SK-N-SH treated with all-trans-retinoic acid at 6 μM for 48 hours (cell line): ENCODE measurements around the gene EEIG2.
A peak's percentile ranks its signal among the peaks of the same experiment; 100 is the strongest.

Source experiments
- ATAC-seq: fragments of 200-7000 bp; cut with Tn5 transposase; 3 replicates; pipeline ENCODE4 v1.9.1; 2020; ENCODE audit warnings: mild to moderate bottlenecking, moderate library complexity
- ARNTL ChIP-seq: fragments of 450-650 bp; formaldehyde crosslinking; IDR thresholded peaks from 2 replicates; pipeline ENCODE4 v1.5.0; 2020; ENCODE audit warnings: low read depth, mild to moderate bottlenecking, moderate library complexity, borderline replicate concordance
- BACH2 ChIP-seq: fragments of 250-450 bp; sonication (Bioruptor Pico); IDR thresholded peaks from 2 replicates; pipeline ENCODE4 v1.9.0; 2021; ENCODE audit warnings: mild to moderate bottlenecking, borderline replicate concordance
- CSDC2 ChIP-seq: fragments of 250-450 bp; sonication (Bioruptor Pico); IDR thresholded peaks from 2 replicates; pipeline ENCODE4 v1.5.0; 2020; ENCODE audit warnings: mild to moderate bottlenecking, moderate library complexity
- ESRRG ChIP-seq: fragments of 250-450 bp; sonication (Bioruptor Pico); IDR thresholded peaks from 2 replicates; pipeline ENCODE4 v1.6.1; 2021; ENCODE audit warnings: mild to moderate bottlenecking
- GLIS3 ChIP-seq: fragments of 250-450 bp; sonication (Bioruptor Pico); IDR thresholded peaks from 2 replicates; pipeline ENCODE4 v1.5.0; 2020; ENCODE audit warnings: mild to moderate bottlenecking, moderate library complexity
- ISL1 ChIP-seq: fragments of 250-450 bp; sonication (Bioruptor Pico); IDR thresholded peaks from 2 replicates; pipeline ENCODE4 v2.1.2; 2022; ENCODE audit warnings: mild to moderate bottlenecking, moderate library complexity
- OSR1 ChIP-seq: fragments of 250-450 bp; sonication (Bioruptor Pico); IDR thresholded peaks from 2 replicates; pipeline ENCODE4 v1.8.0; 2022; ENCODE audit warnings: moderate library complexity, mild to moderate bottlenecking, inconsistent platforms
- PPARA ChIP-seq: fragments of 250-450 bp; sonication (Bioruptor Pico); IDR thresholded peaks from 2 replicates; pipeline ENCODE4 v1.5.0; 2020; ENCODE audit warnings: mild to moderate bottlenecking, borderline replicate concordance
- RARB ChIP-seq: fragments of 250-450 bp; sonication (Bioruptor Pico); IDR thresholded peaks from 2 replicates; pipeline ENCODE4 v1.8.0; 2021; ENCODE audit warnings: mild to moderate bottlenecking, moderate library complexity
- SNAI2 ChIP-seq: fragments of 250-450 bp; sonication (Bioruptor Pico); IDR thresholded peaks from 2 replicates; pipeline ENCODE4 v1.5.0; 2020; ENCODE audit warnings: mild to moderate bottlenecking, moderate library complexity
- TOX ChIP-seq: fragments of 250-450 bp; sonication (Bioruptor Pico); IDR thresholded peaks from 2 replicates; pipeline ENCODE4 v1.8.0; 2021; ENCODE audit warnings: mild to moderate bottlenecking, moderate library complexity, borderline replicate concordance
- ZC3H10 ChIP-seq: fragments of 250-450 bp; sonication (Bioruptor Pico); IDR thresholded peaks from 2 replicates; pipeline ENCODE4 v1.5.1; 2021; ENCODE audit warnings: mild to moderate bottlenecking, moderate library complexity
- ZFP3 ChIP-seq: fragments of 250-450 bp; sonication (Bioruptor Pico); IDR thresholded peaks from 2 replicates; pipeline ENCODE4 v1.5.0; 2020; ENCODE audit warnings: mild to moderate bottlenecking, moderate library complexity
- ZFP30 ChIP-seq: fragments of 450-650 bp; formaldehyde crosslinking; IDR thresholded peaks from 2 replicates; pipeline ENCODE4 v1.5.0; 2022; ENCODE audit warnings: mild to moderate bottlenecking, moderate library complexity
- ZNF565 ChIP-seq: fragments of 450-650 bp; formaldehyde crosslinking; conservative IDR thresholded peaks from 2 replicates; pipeline ENCODE4 v1.5.0; 2020; ENCODE audit warnings: low read depth, mild to moderate bottlenecking, moderate library complexity
- ZNF70 ChIP-seq: fragments of 450-650 bp; formaldehyde crosslinking; IDR thresholded peaks from 2 replicates; pipeline ENCODE4 v1.5.0; 2020; ENCODE audit warnings: mild to moderate bottlenecking, moderate library complexity
- ZNF8 ChIP-seq: fragments of 450-650 bp; formaldehyde crosslinking; IDR thresholded peaks from 2 replicates; pipeline ENCODE4 v1.5.0; 2020; ENCODE audit warnings: mild to moderate bottlenecking, moderate library complexity
- TF ChIP-seq, protein P1 (sequence below): fragments of 250-450 bp; sonication (Bioruptor Pico); IDR thresholded peaks from 2 replicates; pipeline ENCODE4 v1.8.0; 2021; ENCODE audit warnings: low read depth, mild to moderate bottlenecking, moderate library complexity, borderline replicate concordance
- TF ChIP-seq, protein P2 (sequence below): fragments of 250-450 bp; sonication (Bioruptor Pico); IDR thresholded peaks from 2 replicates; pipeline ENCODE4 v1.5.0; 2020; ENCODE audit warnings: mild to moderate bottlenecking, moderate library complexity
- TF ChIP-seq, protein P3 (sequence below): fragments of 250-450 bp; sonication (Bioruptor Pico); IDR thresholded peaks from 2 replicates; pipeline ENCODE4 v1.8.0; 2020; ENCODE audit warnings: mild to moderate bottlenecking, moderate library complexity, borderline replicate concordance
- TF ChIP-seq, protein P4 (sequence below): fragments of 250-450 bp; sonication (Bioruptor Pico); IDR thresholded peaks from 2 replicates; pipeline ENCODE4 v1.5.1; 2020; ENCODE audit warnings: low read depth, mild to moderate bottlenecking, moderate library complexity
- TF ChIP-seq, protein P5 (sequence below): fragments of 250-450 bp; sonication (Bioruptor Pico); IDR thresholded peaks from 2 replicates; pipeline ENCODE4 v1.5.1; 2021; ENCODE audit warnings: mild to moderate bottlenecking, moderate library complexity

Gene EEIG2

DNA sequence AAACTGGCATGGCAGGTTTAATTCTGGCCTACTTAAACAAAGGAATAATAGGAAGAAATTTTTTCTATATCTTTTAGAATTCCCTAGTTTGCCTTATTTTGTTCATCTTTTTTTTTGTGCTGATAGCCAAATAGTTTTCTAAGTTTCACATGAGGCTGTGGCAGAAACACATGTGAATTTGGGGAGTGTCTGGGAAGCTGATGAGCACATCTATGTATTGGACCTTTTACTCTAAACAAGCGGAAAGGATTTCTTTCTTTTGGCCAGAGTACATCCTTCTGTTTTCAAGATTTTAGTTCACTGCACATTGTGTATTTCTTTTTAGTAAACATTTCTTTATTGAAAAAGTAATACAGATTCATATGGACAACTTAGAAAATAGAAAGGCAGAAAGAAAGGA lies 5.6 kb downstream of the EEIG2 start:
- TF ChIP-seq ZFP30 (no peak), ESRRG (CRISPR knock-in tag) (no peak), OSR1 (CRISPR knock-in tag) (no peak), CSDC2 (CRISPR knock-in tag) (no peak), RARB (CRISPR knock-in tag) (no peak), ZFP3 (CRISPR knock-in tag) (no peak), GLIS3 (no peak), PPARA (CRISPR knock-in tag) (no peak), SNAI2 (CRISPR knock-in tag) (no peak), ZNF8 (CRISPR knock-in tag) (no peak), ZNF70 (no peak), ISL1 (CRISPR knock-in tag) (no peak), BACH2 (CRISPR knock-in tag) (no peak)
- TF ChIP-seq, protein P1, sequence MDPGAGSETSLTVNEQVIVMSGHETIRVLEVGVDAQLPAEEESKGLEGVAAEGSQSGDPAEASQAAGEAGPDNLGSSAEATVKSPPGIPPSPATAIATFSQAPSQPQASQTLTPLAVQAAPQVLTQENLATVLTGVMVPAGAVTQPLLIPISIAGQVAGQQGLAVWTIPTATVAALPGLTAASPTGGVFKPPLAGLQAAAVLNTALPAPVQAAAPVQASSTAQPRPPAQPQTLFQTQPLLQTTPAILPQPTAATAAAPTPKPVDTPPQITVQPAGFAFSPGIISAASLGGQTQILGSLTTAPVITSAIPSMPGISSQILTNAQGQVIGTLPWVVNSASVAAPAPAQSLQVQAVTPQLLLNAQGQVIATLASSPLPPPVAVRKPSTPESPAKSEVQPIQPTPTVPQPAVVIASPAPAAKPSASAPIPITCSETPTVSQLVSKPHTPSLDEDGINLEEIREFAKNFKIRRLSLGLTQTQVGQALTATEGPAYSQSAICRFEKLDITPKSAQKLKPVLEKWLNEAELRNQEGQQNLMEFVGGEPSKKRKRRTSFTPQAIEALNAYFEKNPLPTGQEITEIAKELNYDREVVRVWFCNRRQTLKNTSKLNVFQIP (CRISPR knock-in tag), result no peak
- TF ChIP-seq, protein P2, sequence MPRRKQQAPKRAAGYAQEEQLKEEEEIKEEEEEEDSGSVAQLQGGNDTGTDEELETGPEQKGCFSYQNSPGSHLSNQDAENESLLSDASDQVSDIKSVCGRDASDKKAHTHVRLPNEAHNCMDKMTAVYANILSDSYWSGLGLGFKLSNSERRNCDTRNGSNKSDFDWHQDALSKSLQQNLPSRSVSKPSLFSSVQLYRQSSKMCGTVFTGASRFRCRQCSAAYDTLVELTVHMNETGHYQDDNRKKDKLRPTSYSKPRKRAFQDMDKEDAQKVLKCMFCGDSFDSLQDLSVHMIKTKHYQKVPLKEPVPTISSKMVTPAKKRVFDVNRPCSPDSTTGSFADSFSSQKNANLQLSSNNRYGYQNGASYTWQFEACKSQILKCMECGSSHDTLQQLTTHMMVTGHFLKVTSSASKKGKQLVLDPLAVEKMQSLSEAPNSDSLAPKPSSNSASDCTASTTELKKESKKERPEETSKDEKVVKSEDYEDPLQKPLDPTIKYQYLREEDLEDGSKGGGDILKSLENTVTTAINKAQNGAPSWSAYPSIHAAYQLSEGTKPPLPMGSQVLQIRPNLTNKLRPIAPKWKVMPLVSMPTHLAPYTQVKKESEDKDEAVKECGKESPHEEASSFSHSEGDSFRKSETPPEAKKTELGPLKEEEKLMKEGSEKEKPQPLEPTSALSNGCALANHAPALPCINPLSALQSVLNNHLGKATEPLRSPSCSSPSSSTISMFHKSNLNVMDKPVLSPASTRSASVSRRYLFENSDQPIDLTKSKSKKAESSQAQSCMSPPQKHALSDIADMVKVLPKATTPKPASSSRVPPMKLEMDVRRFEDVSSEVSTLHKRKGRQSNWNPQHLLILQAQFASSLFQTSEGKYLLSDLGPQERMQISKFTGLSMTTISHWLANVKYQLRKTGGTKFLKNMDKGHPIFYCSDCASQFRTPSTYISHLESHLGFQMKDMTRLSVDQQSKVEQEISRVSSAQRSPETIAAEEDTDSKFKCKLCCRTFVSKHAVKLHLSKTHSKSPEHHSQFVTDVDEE (CRISPR knock-in tag), result no peak
- TF ChIP-seq, protein P3, sequence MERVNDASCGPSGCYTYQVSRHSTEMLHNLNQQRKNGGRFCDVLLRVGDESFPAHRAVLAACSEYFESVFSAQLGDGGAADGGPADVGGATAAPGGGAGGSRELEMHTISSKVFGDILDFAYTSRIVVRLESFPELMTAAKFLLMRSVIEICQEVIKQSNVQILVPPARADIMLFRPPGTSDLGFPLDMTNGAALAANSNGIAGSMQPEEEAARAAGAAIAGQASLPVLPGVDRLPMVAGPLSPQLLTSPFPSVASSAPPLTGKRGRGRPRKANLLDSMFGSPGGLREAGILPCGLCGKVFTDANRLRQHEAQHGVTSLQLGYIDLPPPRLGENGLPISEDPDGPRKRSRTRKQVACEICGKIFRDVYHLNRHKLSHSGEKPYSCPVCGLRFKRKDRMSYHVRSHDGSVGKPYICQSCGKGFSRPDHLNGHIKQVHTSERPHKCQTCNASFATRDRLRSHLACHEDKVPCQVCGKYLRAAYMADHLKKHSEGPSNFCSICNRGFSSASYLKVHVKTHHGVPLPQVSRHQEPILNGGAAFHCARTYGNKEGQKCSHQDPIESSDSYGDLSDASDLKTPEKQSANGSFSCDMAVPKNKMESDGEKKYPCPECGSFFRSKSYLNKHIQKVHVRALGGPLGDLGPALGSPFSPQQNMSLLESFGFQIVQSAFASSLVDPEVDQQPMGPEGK (CRISPR knock-in tag), result no peak
- ATAC-seq, result no peak

DNA sequence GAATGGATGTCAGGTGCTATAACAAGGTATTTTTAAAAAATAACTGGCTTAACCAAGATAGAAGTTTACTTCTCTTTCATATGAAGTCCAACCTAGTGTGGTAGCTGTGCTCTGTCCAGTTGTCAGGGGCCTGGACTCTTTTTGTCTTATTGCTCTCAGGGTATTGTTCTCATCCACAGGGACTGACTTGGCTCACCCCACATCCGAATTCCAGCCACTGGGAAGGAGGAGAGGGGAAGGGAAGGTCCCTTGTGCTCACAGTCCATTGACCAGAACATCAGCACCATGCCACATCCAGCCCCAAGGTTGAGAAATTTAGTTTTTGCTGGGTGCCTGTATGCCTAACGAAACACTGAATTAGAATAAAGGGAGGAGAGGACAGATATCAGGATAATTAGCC lies 8.7 kb downstream of the EEIG2 start:
- TF ChIP-seq ZC3H10 (CRISPR knock-in tag) (no peak), OSR1 (CRISPR knock-in tag) (no peak), ZNF8 (CRISPR knock-in tag) (no peak), BACH2 (CRISPR knock-in tag) (no peak), SNAI2 (CRISPR knock-in tag) (no peak), ZNF565 (CRISPR knock-in tag) (no peak), ZFP3 (CRISPR knock-in tag) (no peak), ARNTL (CRISPR knock-in tag) (no peak), TOX (CRISPR knock-in tag) (no peak), ZNF70 (no peak)
- TF ChIP-seq, protein P1 (CRISPR knock-in tag), result no peak
- TF ChIP-seq, protein P3 (CRISPR knock-in tag), result no peak

DNA sequence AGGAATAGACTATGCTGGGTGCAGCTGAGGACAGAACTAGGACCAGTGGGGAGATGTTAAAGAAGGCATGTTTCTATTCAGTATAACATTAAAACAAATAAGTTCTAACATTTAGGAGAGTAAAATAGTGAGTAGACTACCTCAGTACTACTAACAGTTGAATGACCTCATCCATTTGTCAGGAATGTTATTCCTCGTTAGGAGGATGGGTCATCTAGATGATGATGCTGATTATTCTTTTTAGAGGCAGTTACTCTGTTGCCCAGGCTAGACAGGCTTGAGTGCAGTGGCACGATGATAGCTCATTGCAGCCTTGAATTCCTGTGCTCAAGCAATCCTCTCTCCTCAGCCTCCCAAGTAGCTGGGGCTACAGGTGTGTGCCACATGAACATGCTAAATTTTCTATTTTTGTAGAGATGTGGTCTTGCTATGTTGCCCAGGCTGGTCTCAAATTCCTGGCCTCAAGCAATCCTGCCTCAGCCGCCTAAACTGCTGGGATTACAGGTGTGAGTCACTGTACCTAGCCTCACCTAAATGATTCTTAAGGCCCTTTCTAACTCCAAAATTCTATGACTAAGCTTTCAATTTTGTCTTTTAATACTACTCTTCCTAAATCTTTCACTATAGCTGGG lies 9.3 kb downstream of the EEIG2 start:
- ATAC-seq, result peak; percentile 17; the same call in 1 of the 3 replicates
- TF ChIP-seq RARB (CRISPR knock-in tag), result no peak
- no peak for TF ChIP-seq PPARA (CRISPR knock-in tag)
- TF ChIP-seq CSDC2 (CRISPR knock-in tag), result no peak
- TF ChIP-seq, protein P3 (CRISPR knock-in tag), result no peak
- no peak for TF ChIP-seq ZFP30
- TF ChIP-seq, protein P4, sequence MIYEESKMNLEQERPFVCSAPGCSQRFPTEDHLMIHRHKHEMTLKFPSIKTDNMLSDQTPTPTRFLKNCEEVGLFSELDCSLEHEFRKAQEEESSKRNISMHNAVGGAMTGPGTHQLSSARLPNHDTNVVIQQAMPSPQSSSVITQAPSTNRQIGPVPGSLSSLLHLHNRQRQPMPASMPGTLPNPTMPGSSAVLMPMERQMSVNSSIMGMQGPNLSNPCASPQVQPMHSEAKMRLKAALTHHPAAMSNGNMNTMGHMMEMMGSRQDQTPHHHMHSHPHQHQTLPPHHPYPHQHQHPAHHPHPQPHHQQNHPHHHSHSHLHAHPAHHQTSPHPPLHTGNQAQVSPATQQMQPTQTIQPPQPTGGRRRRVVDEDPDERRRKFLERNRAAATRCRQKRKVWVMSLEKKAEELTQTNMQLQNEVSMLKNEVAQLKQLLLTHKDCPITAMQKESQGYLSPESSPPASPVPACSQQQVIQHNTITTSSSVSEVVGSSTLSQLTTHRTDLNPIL (CRISPR knock-in tag), result no peak
- TF ChIP-seq OSR1 (CRISPR knock-in tag), result no peak
- TF ChIP-seq, protein P5, sequence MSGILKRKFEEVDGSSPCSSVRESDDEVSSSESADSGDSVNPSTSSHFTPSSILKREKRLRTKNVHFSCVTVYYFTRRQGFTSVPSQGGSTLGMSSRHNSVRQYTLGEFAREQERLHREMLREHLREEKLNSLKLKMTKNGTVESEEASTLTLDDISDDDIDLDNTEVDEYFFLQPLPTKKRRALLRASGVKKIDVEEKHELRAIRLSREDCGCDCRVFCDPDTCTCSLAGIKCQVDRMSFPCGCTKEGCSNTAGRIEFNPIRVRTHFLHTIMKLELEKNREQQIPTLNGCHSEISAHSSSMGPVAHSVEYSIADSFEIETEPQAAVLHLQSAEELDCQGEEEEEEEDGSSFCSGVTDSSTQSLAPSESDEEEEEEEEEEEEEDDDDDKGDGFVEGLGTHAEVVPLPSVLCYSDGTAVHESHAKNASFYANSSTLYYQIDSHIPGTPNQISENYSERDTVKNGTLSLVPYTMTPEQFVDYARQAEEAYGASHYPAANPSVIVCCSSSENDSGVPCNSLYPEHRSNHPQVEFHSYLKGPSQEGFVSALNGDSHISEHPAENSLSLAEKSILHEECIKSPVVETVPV (CRISPR knock-in tag), result no peak
- no peak for TF ChIP-seq TOX (CRISPR knock-in tag)
- no peak for TF ChIP-seq ESRRG (CRISPR knock-in tag)
- no peak for TF ChIP-seq ZNF70

More for the DNA sequence above, 8.7 kb downstream of the EEIG2 start:
- no peak for ATAC-seq
